ENCODE data around the gene GGA1. TPM values are rescaled to one million over a fixed set of nuclear protein-coding genes. Genes with fewer than 3 reads are reported as not detected.

The GGA1 gene
- total and polyA plus RNA-seq, 9 of the 15 experiments (the other 6 are each of a cell fraction or from before 2014, with no cell fraction given) = 1.5 to 69.5 (median 31.6) TPM

- Histone ChIP-seq H3K27me3 (ENCODE audit: control insufficient read depth in 2 of 2, insufficient read depth in 2 of 2, low read length in 2 of 2) (no peaks in the 10 kb centered on the region), H3K9me3 (replicated peaks; ENCODE audit: control insufficient read depth, insufficient read depth, low read depth, low read length) (no peaks in the 10 kb centered on the region), H4K20me1 (replicated peaks; ENCODE audit: control insufficient read depth, insufficient read depth, low read length) (no peaks in the 10 kb centered on the region), H3K4me1 (replicated peaks in 1 of 2; ENCODE audit: control insufficient read depth in 2 of 2, insufficient read depth in 2 of 2, low read length in 2 of 2) (peaks cover 12 to 22% of the 10 kb centered on the region in 2 experiments; a peak in 4 of 5 replicates), H2AFZ (ENCODE audit: low read depth, low read length) (peak overlapping the region; percentile 84), H3K27ac (ENCODE audit: extremely low read depth, low read depth, low read length) (no peak overlapping the region), H3K4me2 (ENCODE audit: insufficient read depth, low read length) (peak overlapping the region; percentile 84), H3K36me3 (ENCODE audit: control insufficient read depth, insufficient read depth, low read length) (peaks cover 9% of the 10 kb centered on the region; the same call in 1 of the 3 replicates), H3K79me2 (ENCODE audit: control insufficient read depth, insufficient read depth, low read length) (peaks cover 31% of the 10 kb centered on the region), H3K4me3 (peak overlapping the region; percentile 26; the same call in 1 of the 2 replicates), H3K9me1 (ENCODE audit: control insufficient read depth, insufficient read depth, low read length) (peaks cover 3% of the 10 kb centered on the region), H3K9ac (ENCODE audit: insufficient read depth in 1 of 2, low read depth in 2 of 2, low read length in 2 of 2) (peak overlapping the region in 1 of 2 experiments; percentile 26; a peak in 1 of 4 replicates)
- CTCF ChIA-PET (ENCODE audit: low intra/inter-chr PET ratio) = interaction anchor here (0.7 to 1.2 kb wide), 2 partner anchors 63 to 69 kb away, joined by 3 to 4 read pairs; no protein-coding TSS in a partner anchor
- no TSS peak for BruUV-seq (replicated peaks)
- in situ Hi-C loops (cut with MboI) = no loop called here
- intact Hi-C loops (cut with micrococcal nuclease) = no loop called here
- FAIRE-seq (peak; percentile 71), ATAC-seq (peak; percentile 53), DNase-seq (ENCODE audit: extremely low read depth in 1 of 4, low spot score in 3 of 4) (peak; percentile 74 to 87 (median 76))
- WGBS (ENCODE audit: insufficient coverage, low coverage, missing lambda C conversion rate) = 5% methylated on average over 15 of the region's 44 CpGs
- POLR2A ChIA-PET = interaction anchor here (0.5 to 2.1 kb wide), 11 partner anchors 12 to 212 kb away, joined by 3 to 5 read pairs (median 3); partner anchors contain the start of gene PDXP
- peak; percentile 65 for TF ChIP-seq SMARCA4 (IDR thresholded peaks at IDR 0.05)
- TF ChIP-seq, protein P1, sequence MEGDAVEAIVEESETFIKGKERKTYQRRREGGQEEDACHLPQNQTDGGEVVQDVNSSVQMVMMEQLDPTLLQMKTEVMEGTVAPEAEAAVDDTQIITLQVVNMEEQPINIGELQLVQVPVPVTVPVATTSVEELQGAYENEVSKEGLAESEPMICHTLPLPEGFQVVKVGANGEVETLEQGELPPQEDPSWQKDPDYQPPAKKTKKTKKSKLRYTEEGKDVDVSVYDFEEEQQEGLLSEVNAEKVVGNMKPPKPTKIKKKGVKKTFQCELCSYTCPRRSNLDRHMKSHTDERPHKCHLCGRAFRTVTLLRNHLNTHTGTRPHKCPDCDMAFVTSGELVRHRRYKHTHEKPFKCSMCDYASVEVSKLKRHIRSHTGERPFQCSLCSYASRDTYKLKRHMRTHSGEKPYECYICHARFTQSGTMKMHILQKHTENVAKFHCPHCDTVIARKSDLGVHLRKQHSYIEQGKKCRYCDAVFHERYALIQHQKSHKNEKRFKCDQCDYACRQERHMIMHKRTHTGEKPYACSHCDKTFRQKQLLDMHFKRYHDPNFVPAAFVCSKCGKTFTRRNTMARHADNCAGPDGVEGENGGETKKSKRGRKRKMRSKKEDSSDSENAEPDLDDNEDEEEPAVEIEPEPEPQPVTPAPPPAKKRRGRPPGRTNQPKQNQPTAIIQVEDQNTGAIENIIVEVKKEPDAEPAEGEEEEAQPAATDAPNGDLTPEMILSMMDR (IDR thresholded peaks at IDR 0.05 in 2 of 3, conservative IDR thresholded peaks at IDR 0.05 in 1 of 3; ENCODE audit: insufficient read depth in 2 of 3, low read depth in 1 of 3, low read length in 3 of 3) = peak; percentile 84 to 95 (median 89)
- peak in 1 of 2 experiments; percentile 31; a peak in 1 of 4 replicates for TF ChIP-seq KDM1A (IDR thresholded peaks at IDR 0.05)
- no peak for TF ChIP-seq CEBPG (CRISPR knock-in tag; IDR thresholded peaks at IDR 0.05)
- TF ChIP-seq CEBPG (tag; conservative IDR thresholded peaks at IDR 0.05 in 1 of 2, IDR thresholded peaks at IDR 0.05 in 1 of 2) = peak; percentile 29 to 56; a peak in 2 of 4 replicates
- TF ChIP-seq, protein P2, sequence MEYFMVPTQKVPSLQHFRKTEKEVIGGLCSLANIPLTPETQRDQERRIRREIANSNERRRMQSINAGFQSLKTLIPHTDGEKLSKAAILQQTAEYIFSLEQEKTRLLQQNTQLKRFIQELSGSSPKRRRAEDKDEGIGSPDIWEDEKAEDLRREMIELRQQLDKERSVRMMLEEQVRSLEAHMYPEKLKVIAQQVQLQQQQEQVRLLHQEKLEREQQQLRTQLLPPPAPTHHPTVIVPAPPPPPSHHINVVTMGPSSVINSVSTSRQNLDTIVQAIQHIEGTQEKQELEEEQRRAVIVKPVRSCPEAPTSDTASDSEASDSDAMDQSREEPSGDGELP (CRISPR knock-in tag; IDR thresholded peaks at IDR 0.05; ENCODE audit: borderline replicate concordance) = peak; percentile 81
- peak; percentile 38; the same call in 1 of the 2 replicates for TF ChIP-seq ESRRA (IDR thresholded peaks at IDR 0.05; ENCODE audit: borderline replicate concordance, low read depth)
- TF ChIP-seq, protein P3, sequence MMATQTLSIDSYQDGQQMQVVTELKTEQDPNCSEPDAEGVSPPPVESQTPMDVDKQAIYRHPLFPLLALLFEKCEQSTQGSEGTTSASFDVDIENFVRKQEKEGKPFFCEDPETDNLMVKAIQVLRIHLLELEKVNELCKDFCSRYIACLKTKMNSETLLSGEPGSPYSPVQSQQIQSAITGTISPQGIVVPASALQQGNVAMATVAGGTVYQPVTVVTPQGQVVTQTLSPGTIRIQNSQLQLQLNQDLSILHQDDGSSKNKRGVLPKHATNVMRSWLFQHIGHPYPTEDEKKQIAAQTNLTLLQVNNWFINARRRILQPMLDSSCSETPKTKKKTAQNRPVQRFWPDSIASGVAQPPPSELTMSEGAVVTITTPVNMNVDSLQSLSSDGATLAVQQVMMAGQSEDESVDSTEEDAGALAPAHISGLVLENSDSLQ (IDR thresholded peaks at IDR 0.05) = no peak
- TF ChIP-seq SMARCB1 (IDR thresholded peaks at IDR 0.05; ENCODE audit: insufficient read length, low read depth) = peak; percentile 97
- TF ChIP-seq NBN (IDR thresholded peaks at IDR 0.05; ENCODE audit: low read depth) = 0 out of 2 replicates have a peak, but pooled peaks have one; percentile 15
- TF ChIP-seq ARID2 (IDR thresholded peaks at IDR 0.05) = peak; percentile 82
- TF ChIP-seq BRCA1 (IDR thresholded peaks at IDR 0.05) = no peak
- no peak for TF ChIP-seq BRCA1 (CRISPR knock-in tag; IDR thresholded peaks at IDR 0.05)
- peak; percentile 14 to 60; a peak in 2 of 4 replicates for TF ChIP-seq RAD21 (CRISPR knock-in tag; conservative IDR thresholded peaks at IDR 0.05 in 1 of 2, IDR thresholded peaks at IDR 0.05 in 1 of 2)
- peak; percentile 98 for TF ChIP-seq CTBP1 (IDR thresholded peaks at IDR 0.05; ENCODE audit: borderline replicate concordance)
- peak; percentile 31; the same call in 1 of the 2 replicates for TF ChIP-seq JUND (IDR thresholded peaks at IDR 0.05; ENCODE audit: borderline replicate concordance, low read depth, low read length)
- no peak; the same call in 2 of the 3 replicates for TF ChIP-seq JUND (tag; IDR thresholded peaks at IDR 0.05; ENCODE audit: borderline replicate concordance, low read depth, low read length)
Observed at GRCh38 chr22:37607010-37607934, 1.4 kb upstream of the GGA1 start.

All from K562 (cell line).